GM18873 (cell line): ENCODE results near the gene MEIOSIN.
"Not testable (repeated sequence)": the region's sequence is repeated elsewhere in the genome, so short reads cannot be mapped to it uniquely, and the experiment has no call there.

Experiments
- ATAC-seq: cut with Tn5 transposase; IDR thresholded peaks from one replicate; pipeline ENCODE4 v1.9.1; 2021; ENCODE audit warnings: mild to moderate bottlenecking, moderate library complexity, moderate number of reproducible peaks; ENCODE audit not compliant: unreplicated experiment, low FRiP score

The MEIOSIN gene, protein sequence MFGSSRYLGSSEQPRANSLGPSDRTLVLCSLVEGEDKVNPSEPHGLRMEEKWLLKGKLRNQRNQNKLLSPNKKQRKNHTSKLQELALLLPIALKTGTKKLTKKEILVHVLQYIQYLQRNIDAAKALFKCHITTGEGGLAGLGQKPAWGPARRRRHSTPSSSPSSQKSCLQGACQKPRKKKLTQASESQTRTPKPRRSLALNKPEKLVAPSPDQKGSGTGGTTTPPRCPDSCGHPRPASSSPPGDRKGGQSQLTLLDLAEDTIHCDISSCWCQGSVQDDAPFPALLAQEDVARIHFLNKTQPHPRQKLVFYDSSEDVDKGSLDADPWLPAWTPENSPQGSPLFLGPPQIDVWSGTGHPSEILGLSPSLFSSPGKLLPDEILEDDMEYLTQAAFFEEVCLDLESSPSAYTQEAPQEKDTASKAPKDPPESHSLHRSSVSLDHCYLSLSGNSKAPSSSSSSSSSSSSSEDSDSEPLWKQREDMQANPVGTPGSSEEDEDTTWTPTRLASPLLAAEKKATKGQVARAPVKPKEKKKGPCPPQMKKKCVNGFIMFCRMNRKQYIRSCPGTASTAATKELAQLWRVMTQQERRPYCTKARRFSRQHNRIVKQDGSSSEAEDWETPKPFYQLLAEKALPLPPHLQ

DNA sequence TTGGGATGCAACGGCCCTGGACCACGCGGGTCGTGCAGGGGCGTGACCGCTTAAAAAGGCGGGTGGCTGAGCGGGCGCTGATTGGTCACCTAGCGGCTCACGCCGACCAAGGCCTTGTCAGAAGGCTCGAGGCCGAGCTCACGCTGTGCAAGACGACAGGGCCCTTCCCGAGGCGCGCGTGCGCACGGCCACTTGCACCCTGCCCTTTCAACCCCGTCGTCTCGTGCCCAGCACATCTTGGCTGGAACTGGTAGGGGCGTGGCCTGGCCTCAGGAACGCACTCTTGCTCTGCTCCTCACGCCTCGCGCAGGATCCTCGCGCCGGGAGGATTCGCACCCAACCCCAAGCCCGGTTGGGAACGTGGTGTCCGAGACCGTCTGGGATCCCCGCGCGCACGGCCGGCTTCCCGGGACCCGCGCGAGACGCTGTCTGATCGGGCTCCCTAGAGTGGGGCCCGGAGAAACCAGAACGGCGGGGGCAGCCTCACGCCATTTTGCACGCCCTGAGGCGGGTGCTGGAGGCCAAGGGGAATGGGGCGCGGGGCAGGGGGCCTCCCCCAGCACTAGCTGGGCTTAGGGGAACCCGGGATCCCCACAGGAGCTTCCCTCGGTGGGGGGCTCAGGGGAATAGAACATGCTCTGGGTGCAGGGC is at the start of gene MEIOSIN:
Gene MEIOSIN, plus strand, starts transcription at position 280 of the 651 bp plus-strand sequence. CDS start 1,938 bp downstream, outside the sequence.
- no peak for ATAC-seq

DNA sequence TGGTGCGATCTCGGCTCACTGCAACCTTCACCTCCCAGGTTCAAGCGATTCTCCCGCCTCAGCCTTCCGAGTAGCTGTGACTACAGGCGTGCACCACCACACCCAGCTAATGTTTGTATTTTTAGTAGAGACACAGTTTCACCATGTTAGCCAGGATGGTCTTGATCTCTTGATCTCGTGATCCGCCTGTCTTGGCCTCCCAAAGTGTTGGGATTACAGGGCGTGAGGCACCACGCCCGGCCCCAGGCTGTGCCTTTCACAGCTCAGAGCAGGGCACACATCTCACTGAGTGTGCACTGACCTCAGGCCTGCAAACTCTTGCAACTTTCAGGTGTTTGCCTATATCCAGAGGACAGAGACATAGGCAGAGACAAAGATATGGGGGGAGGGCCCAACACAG is 48.2 kb upstream of the MEIOSIN start:
- ATAC-seq = not testable (repeated sequence)

DNA sequence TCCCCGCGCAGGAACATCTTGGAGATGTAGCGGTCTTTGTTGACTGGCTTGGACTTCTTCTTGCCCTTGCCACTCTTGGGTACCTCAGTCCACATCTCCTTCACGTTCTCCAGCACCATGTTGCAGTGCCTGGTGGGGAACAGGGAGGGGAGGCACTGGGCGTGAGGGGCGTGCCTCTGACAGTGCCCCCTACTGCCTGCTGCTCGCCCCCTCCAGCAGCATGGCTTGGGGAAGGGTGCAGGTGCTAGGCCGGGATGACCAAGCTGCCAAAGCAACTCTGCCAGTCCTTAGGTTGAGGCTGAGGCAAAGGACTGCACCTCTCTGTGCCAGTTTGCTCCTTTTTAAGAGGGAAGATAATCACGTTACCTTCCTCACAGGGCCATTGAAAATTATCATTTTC is 45.6 kb upstream of the MEIOSIN start:
- no peak for ATAC-seq

DNA sequence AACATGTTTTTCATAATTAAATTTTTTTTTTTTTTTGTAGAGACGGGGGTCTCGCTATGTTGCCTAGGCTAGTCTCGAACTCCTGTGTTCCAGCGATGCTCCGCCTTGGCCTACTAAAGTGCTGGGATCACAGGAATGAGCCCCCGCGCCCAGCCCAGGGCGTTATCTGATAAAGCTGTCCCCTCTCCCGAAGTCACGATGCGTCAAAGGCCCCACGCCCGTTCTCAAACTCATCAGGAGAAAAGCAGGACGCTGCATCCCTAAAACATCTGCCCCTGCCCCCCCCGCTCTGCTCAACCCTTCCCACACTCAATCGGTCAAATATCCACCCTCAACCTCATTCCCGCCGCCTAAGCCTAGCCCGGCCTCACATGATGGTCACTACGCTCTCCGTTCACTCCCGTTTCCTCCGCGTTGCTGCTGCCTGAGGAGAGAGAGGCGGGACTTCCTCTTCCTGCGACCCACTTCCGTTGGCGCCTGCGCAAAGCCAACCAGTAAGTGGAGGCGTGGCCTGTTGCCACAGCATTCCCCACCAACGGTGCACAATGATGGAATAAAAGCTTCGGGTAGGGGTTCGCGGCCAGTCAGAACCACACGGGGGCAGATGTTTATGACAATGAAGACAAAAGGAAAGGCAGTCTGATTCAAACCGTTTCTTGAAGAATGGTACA is 41.6 kb upstream of the MEIOSIN start, which contains the start of gene SNRPD2:
Gene SNRPD2, minus strand, starts transcription at position 438 of the 671 bp plus-strand sequence. Its CDS starts 65 bp downstream, at position 373.
- ATAC-seq = peak; percentile 38

DNA sequence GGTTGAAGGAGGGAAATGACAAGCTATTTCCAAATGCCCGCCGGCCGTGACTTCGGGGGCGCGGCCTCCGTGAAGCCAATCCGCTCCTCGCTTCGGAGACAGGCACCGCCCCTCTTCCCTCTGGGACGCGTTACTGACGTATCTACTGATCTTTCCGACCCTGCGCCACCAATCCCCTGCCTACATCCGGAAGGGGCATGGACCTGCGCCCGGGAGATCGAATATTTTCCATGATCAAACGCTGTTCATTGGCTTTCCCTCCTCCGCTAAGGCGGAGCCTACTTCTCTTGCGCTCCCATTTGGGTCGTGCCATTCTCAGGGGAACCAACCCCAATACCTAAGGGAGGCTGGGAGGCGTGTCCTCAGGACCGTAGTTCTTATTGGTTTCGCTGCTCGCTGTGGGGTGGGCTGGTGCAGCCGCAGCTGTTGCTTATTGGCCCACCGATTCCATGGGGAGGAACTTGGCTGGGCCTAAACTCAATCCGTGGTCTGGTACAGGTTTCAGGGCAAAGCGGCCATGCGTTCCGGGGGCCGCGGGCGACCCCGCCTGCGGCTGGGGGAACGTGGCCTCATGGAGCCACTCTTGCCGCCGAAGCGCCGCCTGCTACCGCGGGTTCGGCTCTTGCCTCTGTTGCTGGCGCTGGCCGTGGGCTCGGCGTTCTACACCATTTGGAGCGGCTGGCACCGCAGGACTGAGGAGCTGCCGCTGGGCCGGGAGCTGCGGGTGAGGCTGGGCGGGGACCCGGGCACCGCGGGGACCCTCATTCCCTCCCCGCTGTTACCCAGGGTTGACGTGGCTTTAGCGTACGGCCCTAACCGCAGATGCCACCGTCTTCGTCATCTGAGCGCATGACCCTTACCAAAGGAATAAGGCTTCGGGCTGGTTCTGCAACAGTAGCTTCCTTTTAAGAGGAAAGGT is 40.8 kb upstream of the MEIOSIN start, which contains the start of gene QPCTL:
Gene QPCTL, plus strand, starts transcription at position 480 of the 919 bp plus-strand sequence. Its CDS starts 38 bp downstream, at position 518.
- peak; percentile 84 for ATAC-seq

DNA sequence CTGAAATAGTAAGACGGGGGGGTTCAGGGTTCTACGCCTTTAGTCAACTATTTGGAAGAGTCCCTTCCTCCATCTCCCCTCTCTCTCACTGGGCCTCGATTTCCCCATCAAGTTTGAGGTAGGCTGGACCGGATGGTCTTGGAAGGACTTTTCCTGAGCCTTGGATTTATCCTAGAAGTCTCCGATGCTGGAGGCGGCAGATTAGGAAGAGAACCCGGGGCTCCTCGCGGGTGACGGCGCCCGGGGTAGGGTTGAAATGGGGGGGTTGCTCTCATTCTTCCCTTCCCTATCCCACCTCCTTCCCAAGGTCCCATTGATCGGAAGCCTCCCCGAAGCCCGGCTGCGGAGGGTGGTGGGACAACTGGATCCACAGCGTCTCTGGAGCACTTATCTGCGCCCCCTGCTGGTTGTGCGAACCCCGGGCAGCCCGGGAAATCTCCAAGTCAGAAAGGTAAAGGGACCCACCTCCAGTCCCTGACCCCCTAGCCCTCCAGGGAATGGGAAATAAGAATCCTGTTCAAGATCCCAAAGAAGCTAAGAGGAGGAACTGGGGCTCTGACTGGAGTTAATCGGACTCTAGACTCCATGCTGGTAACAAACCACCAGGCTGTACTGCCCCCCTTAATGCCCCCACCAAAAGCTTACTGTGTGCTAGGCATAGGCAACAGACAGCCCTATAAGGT is 40.0 kb upstream of the MEIOSIN start:
- ATAC-seq = no peak

DNA sequence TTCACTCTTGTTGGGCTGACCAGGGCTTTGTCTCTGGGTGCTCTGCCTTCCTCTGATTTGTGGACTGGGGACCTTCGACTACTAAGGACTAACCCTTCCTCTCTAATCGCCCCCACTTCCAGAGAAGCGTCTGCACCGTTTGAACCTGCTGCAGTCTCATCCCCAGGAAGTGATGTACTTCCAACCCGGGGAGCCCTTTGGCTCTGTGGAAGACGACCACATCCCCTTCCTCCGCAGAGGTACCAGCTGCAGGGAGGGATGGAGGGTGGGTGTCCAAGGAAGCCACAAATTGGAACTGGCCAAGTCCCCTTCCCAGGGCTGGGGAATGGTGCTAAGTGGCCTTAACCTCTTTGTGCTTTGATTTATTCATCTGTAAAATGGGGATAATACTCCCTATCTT is 31.6 kb upstream of the MEIOSIN start:
- ATAC-seq = no peak

DNA sequence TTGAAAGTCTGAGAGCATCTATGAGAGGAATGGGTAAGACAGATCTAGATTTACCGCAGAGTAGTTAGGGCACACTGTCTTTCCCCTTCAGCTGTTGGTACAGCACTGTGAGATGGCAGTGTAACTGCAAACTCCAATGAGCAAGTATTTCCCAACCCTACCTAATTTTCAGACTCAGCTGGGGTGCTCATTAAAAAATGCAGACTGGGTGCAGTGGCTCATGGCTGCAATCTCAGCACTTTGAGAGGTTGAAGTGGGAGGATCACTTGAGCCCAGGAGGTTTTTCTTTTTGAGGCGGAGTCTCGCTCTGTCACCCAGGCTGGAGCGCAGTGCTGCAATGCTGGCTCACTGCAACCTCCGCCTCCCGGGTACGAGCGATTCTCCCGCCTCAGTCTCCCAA is 28.1 kb upstream of the MEIOSIN start:
- no peak for ATAC-seq

DNA sequence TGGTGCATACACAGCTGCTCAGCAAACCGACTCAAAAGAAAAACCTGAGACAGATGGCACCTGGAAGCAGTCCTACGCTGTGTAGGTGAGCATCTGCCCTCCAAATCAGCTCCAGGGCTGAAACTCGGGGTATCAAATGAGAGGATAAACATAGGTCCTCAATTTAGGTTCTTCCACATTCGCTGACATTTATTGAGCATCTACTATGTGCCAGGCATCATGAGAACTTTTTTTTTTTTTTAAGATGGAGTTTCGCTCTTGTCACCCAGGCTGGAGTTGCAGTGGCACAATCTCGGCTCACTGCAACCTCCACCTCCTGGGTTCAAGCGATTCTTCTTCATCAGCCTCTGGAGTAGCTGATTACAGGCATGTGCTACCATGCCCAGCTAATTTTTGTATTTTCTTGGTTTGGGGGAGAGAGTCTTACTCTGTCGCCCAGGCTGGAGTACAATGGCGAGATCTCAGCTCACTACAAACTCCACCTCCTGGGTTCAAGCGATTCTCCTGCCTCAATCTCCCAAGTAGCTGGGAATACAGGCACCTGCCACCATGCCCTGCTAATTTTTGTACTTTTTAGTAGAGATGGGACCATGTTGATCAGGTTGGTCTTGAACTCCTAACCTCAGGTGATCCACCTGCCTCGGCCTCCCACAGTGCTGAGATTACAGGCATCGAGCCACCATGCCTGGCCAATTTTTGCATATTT is 27.4 kb upstream of the MEIOSIN start:
- ATAC-seq = no peak

DNA sequence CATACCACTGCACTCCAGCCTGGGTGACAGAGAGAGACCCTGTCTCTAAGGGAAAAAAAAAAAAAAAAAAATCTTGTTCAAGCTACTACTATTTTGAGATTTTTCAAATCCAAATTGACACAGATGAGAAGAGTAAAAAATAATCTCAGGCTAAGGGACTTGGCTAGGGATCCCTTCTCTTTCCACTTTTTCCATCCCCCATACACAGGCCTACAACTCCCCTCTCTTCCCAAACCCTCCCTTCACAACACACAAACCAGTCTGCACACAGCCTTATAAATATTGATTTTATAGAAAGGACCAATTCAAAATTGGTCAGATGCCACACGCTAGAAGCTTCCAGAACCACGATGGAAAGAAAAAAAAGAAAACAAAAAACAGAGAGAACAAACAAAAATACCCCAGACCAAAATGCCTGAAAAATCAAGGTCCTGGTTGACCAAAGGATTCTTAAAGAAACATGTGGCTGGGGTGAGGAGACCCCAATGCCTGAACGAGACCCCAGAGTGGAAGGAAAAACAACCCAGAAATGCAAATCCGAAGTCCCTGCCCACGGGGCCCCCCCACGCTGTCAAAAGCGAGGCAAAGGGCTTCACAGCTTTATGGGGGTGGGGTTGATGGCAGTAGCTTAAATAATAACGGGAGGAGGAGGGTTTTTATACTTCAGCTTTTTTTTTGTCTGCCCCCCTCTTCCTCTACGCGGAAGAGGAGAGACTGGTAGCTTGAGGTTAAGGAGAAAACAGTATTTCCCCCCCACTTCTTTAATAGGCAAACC is 22.7 kb upstream of the MEIOSIN start:
- no peak for ATAC-seq

DNA sequence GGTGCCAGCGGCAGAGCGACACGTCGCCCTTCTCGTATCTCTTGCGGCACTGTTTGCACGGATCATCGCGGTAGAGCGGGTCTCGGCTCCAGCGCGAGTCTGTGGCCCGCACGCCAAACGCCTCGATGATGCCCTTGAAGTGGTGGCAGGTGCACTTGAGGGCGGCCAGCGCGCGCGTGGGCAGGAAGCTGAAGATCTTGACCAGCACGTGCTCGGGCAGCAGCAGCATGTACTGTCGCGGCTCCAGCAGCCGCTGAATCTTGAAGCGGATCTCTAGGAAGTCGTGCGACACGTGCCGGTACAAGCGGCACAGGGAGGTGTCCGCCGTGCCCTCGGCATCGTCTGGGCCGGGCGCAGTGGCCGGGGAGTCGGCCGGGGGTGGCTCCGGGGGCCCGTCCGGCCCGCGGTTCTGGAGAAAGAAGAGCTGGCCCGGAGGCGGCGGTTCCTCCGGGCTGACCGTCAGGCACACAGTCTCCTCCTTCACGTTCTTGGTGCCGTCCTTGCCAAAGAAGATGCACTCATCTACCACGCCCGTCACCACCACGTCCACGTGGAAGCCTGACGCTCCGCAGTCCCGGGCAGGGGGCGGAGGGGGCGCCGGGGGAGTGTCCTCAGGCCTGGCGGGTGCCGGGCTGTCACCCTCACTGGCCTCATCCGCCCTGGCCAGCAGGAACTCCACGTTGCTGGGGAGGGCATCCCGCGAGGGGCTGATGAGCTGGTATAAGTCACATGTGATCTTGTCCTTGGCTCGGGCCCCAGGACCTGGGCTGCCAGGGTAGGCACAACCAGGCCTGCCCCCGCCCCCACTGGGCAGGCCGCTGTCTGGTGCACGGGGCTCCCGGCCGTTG is 21.2 kb upstream of the MEIOSIN start:
- ATAC-seq = no peak

DNA sequence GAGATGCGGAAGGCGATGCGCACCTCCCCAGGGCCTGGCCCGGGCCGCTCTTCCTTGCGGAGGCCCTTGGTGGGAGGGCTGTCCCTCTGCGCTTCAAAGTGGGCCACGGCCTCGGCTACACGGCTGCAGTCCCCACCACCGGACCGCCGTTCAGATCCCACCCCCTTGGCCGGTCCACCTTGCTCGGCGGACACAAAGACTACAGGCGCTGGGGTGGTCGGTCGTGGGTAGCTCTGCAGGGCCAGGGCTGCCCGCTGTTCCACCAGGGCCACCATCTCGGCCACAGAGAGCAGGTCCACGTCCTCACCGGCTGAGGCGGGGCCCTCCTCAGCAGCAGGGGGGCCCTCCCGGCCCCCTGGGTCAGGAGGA is 20.6 kb upstream of the MEIOSIN start:
- no peak for ATAC-seq

DNA sequence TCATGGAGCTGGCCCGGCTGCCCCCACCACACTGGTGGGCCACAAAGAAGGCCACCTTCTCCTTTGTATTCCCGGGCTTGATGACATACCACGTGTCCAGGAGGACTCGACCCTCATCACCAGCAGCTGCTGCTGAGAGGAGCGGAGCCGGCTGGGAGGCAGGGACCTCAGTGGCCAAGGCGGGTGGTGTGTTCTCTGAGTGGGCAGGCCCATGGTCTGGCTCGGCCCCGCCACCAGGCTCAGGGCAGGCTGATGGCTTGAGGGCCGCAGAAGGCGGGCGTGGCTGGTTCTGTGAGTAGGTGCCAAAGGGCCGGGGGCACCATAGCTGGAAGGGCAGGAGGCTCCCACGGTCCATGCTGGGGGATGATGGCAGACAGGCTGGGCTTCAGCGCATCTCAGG is 20.1 kb upstream of the MEIOSIN start:
- ATAC-seq = no peak

DNA sequence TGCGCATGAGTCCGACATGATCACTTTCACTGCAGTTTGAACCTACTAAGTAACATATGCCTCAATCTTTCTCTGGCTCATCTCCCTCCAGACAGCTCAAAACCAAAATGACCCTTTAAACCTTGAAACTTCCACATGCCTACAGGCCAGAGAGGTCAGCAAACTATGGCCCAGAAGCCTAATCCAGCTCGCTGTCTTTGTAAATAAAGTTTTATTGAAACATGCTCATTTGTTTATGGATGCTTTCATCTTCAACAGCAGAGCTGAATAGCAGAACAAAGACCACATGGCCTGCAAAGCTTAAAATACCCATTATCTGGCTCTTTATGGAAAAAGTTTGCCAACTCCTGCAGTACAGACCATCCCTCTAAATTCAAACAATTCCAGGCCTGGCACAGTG is 18.1 kb upstream of the MEIOSIN start:
- no peak for ATAC-seq

DNA sequence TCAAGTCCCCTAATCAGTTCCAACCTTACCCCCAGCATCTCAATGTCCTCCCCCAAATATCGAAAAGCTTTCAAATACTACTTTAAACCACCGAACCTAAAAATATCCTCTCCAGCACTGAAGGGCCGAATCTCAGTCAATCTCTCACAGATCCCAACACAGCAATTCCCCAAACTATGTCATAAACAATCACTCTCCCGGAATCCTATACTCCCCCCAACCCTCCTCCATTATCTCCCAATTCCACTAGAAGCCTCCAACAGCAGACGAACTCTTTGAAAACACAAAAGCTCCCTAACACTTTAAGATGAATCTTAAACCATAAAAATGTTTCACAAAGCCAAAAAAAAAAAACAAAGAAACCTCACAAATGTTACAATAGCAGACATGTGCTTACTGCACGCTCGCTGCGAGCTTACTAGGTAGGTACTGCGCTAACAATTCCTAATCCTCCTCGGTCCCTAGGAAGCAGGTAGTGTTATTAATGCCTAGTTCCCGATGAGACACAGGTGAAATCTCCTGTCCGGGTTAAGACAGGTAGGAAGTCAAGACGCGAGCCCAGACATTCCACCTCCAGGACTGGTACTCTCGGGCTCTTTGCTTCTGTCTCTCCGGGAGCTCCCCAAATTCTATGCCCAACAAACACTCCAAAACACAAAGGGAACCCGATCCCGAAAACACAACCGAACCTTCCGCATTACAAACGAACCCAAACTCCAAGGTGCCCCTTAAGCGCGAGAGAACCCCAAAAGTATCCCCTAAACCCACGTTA is 16.7 kb upstream of the MEIOSIN start:
- ATAC-seq = no peak
